ENCODE measurements around the gene PCED1B.

PCED1B gene

GRCh38 chr12:47067771-47068431, 11.5 kb upstream of the PCED1B start:
- no peak for DNase-seq (ENCODE audit: extremely low read depth in 1 of 2, low read depth in 1 of 2)

DNA sequence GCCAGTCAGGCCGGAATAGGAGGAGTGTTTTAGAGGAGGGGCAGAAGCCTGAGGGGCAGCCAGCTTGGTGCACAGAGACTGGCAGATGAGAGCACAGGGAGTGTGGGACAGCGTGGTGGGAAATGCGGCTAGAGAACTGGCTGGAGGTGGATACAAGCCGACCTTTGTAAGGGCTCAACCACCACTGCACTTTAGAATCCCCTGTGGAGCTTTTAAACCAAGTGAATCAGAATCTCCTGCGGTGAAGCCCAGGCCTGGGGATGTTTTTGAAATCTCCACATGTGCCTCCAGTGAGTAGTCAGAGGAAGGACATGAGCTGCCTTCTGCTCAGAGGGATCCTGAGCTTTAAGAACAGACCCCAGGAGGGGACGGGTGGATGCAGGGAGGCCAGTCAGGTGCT, 10.9 kb upstream of the PCED1B start:
- DNase-seq (ENCODE audit: extremely low read depth in 1 of 2, low read depth in 1 of 2): no peak

GRCh38 chr12:47070310-47070709, 9.1 kb upstream of the PCED1B start:
- no peak for DNase-seq (ENCODE audit: extremely low read depth in 1 of 2, low read depth in 1 of 2)

GRCh38 chr12:47071241-47071852, 8.1 kb upstream of the PCED1B start:
- DNase-seq (ENCODE audit: extremely low read depth in 1 of 2, low read depth in 1 of 2): no peak

- no peak for DNase-seq (ENCODE audit: extremely low read depth in 1 of 2, low read depth in 1 of 2)
These were observed 5.5 kb upstream of the PCED1B start for GRCh38 chr12:47073951-47074350.

GRCh38 chr12:47074757-47075156, 4.7 kb upstream of the PCED1B start:
- DNase-seq (ENCODE audit: extremely low read depth in 1 of 2, low read depth in 1 of 2): no peak

DNA sequence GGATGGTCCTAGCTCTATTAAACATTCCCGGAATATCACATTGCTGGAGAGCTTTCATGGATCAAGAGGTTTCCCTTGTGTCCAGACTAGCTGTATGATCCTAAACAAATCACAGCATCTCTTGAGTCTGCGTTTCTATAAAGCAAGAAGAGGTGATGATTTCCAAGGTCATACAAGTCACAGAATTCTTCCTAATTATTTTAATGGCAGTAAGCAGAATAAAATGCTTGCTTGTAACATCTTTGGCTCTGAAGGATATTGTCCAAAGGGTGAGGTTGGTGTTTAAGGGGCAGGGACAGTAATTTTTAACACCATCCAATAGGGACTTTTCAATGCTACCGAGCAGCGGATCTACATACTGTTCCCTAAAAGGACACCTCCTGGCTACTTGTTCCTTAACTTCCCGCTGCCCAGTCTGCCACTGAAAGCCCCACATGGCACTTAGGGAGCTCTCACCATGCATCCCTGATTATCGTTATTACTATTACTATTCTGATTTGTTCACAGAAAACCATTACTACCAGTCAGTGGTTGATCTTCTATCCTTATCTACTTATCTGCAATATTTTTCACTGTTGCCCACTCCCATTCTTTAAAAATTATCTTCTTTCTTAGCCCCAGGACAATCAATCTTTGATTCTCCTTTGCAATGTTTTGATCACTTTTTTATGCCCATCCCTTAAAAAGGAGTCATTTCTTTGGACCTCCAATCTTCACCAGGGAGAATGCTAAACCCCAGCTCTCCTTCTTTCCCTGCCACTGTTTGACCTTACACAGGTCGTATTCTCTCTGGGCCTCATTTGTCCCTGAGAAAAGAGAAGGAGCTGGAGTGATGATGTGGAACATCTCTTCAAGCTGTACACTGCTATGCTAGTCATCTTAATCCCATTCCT, 4.0 kb upstream of the PCED1B start:
- DNase-seq (ENCODE audit: extremely low read depth in 1 of 2, low read depth in 1 of 2): no peak

GRCh38 chr12:47077206-47078085, 2.0 kb upstream of the PCED1B start:
- no peak for DNase-seq (ENCODE audit: extremely low read depth in 1 of 2, low read depth in 1 of 2)

- DNase-seq (ENCODE audit: extremely low read depth in 1 of 2, low read depth in 1 of 2): no peak
These were observed 1.4 kb upstream of the PCED1B start for GRCh38 chr12:47078086-47078395.

DNA sequence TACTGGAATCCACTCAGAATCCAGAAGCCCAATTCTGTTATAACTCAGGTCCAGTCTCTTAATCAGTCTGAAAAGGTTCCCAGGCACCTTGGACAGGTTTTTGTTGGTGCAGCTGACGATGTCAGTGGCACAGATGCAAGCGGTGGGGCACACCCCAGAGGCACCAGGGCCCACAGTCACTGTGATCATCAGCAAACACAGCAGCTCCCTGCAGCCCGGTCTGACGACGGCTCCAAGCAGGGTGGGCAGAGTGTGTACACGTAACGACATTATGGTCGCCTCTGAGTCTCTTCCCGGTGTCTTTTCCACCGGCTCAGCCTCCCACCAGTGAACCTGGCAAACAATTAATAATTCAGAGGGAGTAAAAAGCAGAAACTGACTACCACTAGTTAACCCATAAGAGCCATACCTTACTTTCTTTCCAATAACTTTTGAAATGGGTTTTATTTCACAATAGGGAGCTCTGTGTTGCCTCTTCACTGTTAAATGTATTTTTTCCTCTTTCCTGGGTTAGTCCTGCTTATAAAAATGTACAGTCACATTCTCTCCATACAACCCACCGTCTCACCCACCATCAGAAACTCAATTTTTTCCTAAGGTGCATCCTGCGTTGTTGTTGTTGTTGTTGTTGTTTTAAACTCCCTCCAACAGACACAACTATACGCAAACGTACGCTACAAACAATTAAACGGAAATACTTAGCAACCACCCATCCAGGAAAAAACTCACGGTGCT, 521 bp upstream of the PCED1B start:
- no peak for DNase-seq (ENCODE audit: extremely low read depth in 1 of 2, low read depth in 1 of 2)

- no peak for DNase-seq (ENCODE audit: extremely low read depth in 1 of 2, low read depth in 1 of 2)
These were observed 732 bp downstream of the PCED1B start for GRCh38 chr12:47079981-47080724.

DNA sequence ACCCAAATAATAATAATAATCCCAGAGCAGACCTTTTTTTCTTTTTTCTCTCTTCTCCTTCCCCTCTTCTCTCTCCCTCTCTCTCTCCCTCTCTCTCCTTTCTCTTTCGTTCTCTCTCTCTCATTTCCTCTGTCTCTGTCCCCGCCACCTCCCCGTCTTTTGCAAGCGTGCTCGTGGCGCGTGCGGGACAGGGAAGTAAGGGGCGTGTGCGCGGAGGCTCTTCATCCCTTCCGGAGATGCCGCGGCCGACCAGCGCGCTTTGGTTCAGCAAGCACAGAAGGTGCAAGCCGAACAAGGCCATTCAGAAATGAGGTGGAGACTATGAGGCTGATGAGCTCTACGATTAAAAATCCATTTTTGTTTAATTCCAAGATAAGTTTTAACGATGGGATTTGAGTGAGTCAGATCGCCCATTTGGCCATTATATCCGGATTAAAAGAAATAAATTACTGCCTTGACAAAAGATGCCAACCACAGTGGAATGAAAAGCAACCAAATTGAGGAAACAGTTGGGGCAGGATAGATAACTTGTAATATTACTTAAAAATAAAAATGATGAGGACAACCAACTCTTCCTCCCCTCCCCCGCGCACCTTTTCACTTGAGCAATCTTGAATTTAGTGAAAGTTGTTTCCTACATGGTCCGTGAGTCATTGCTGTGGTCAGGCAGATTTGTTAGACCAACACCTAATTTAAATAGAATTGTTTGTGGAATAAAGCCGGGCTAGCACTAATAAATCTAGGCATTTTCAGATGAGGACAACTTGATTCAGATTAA, 1.5 kb downstream of the PCED1B start:
- peak in 1 of 2 donors; percentile 17 for DNase-seq (ENCODE audit: extremely low read depth in 1 of 2, low read depth in 1 of 2)

DNA sequence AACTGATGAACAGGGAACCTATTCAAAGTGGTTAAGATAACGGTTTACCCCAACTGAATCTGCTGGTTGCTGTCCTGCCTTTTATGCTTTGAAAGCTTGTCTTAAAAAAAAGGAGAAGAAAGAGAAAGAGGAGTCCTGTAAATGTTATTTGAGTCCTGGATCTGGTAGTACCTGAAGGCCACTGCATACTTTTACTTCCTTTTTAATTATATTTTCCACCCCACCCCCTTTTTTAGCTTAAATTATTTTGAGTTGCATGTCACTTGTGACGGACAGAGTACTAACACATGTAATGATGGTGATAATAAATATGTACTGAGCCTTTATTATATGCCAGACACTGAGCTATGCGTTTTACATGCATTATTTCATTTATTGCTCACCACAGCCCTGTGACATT, 2.9 kb downstream of the PCED1B start:
- no peak for DNase-seq (ENCODE audit: extremely low read depth in 1 of 2, low read depth in 1 of 2)

DNA sequence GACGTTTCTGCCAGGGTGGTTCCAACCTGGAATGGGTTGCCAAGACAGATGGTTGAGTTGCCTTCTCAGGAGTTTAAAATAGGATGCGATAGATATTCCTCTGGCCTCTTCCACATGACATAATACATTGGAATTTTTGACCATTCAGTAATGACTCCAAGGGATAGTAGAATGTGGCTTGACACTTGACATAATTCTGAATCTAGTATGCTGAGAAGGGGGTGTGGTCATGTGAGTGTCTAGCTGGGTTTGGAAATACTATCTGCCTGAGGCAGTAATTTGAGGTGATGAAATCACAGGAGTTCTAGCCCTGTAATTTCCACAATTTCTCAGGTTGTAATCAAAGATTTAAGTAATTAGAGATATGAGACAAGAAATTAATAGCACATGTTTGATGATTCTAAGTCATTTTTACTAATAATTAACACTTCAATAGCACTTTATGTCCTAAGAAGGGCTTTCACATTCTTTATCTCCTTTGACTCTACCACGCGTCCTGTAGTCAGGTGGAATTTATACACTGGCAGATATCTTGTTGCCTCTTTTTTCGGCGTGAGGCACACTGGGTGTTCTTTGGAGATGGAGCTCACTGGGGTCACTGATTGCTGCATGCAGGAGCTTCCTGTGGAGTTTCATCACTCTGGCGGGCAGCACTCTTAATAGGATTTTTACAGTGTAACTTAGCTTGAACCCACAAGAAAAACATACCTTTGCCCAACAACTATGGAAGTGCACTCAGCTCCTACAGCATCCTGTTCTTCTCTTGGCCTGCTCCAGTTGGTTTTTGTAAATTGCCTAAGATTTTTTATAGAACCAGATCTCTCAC, 3.6 kb downstream of the PCED1B start:
- DNase-seq (ENCODE audit: extremely low read depth in 1 of 2, low read depth in 1 of 2): no peak

GRCh38 chr12:47084172-47084571, 4.8 kb downstream of the PCED1B start:
- no peak for DNase-seq (ENCODE audit: extremely low read depth in 1 of 2, low read depth in 1 of 2)

DNA sequence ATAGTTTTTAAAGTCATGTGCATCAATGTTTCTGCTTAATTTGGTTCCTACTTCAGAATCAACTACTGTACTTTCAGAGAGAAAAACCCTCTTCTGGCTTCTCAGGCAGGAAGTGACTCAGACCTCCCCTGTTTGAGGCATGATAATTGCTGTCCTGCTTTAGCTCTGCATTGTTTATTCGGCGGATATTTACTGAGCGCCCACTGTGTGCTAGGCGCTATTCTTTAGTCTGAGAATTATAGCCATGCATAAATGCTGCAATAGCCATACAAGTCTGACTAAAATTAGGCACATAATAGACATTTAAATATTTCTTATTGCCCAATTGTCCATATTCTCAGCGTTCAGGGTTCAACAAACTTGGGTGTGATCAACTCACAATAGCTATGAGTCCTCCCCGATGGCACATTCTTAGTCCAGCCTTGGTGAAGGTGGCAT, 6.4 kb downstream of the PCED1B start:
- no peak for DNase-seq (ENCODE audit: extremely low read depth in 1 of 2, low read depth in 1 of 2)

- DNase-seq (ENCODE audit: extremely low read depth in 1 of 2, low read depth in 1 of 2): no peak
These were observed 7.8 kb downstream of the PCED1B start for GRCh38 chr12:47087088-47087688.
